Activated CD4-positive, alpha-beta T cell treated with anti-CD3 and anti-CD28 coated beads, Interleukin-10, Interleukin-2, amounts not matched to agents 100 ng/mL and 50 ng/mL, durations not matched to agents 16 hours and 8 hours (primary cell): ENCODE measurements around the gene SPSB4.
A peak's percentile ranks its signal among the peaks of the same experiment; 100 is the strongest.

ENCODE experiments used
- DNase-seq: peaks from one replicate; pipeline ENCODE4 v3.0.0-alpha.2; 2020

Gene SPSB4

DNA sequence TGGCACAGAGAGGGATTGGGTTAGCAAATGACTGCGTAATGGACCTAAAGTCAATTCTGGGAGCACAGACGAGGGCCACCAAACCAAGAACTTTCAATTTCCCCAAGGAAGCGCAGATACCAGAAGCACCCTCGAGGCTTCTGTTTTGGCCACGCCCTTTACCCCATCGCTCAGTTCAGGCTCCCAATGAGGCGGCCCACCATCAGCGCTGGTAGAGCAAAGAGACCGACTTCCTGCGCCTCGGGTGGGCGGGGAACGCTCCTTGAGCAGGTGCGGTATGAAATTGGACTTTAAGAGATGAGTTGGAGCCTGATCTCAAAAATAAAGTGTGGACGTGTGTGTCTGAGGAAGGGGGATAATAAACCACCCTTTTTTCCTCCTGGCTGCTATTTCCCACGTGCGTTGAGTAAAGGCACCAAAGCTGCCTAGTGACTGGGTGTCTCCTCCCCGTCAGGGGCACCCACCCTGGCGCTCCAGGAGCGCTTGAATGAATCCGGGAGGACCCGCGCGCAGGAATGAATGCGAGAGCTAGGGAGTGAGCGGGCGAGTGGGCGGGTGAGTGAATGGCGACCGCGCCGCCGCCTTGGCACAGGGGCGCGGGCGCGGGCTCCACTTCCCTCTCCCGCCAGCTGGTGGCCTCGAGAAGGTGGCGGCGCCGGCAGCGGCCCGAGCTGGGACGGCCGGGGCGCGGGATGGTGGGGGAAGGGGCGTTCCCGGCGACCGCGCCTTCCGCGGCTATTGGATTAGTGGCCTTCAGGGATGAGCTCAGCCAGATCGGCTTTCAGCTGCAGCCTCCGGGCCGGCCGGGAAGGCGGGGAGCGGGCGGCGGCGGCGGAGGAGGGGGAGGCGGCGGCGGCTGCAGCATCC lies at the start of gene SPSB4:
TSS of gene SPSB4 (plus strand) at position 772 of the 867 bp plus-strand sequence. CDS start 14,758 bp downstream, outside the sequence.
- DNase-seq = peak; percentile 33

DNA sequence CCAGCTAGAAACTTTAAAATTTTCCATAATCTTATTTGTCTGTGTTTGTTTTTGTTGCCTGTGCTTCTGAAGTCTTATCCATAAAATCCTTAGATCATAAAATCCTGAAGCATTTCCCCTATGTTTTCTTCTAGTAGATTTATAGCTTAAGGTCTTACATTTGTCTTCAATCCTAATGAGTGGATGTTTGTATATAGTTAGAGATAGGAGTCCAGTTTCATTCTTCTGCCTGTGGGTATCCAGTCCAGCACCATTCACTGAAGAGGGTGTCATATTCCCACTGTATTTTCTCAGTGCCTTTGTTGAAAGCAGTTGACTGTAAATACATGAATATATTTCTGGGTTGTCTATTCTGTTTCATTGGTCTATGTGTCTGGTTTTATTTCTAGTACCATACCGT lies 44.8 kb upstream of the SPSB4 start:
- no peak for DNase-seq

- DNase-seq = no peak
Measured at GRCh38 chr3:141009496-141009895, 41.7 kb upstream of the SPSB4 start.

GRCh38 chr3:141011232-141011996 lies 39.7 kb upstream of the SPSB4 start:
- peak; percentile 73 for DNase-seq

GRCh38 chr3:141011997-141012262 lies 39.2 kb upstream of the SPSB4 start:
- DNase-seq = no peak

DNA sequence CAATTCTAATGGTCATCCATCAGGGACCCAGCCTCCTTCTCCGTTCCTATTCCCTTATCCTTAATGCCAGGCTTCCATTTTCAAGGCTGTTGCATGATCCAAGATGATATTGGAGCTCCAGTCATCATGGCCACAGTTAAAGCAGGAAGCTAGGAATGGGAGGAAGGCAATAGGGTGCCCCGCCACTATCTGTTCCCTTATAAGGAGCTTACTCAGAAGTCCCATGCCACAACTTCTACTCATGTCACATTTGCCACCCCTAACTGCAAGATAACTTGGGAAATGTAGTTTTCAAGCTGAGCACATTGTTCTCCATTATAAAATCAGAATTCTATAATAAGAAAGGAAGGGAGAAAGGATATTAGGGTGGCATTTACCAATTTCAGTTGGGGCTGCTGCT lies 38.6 kb upstream of the SPSB4 start:
- no peak for DNase-seq

GRCh38 chr3:141015481-141015880 lies 35.7 kb upstream of the SPSB4 start:
- DNase-seq = no peak

DNA sequence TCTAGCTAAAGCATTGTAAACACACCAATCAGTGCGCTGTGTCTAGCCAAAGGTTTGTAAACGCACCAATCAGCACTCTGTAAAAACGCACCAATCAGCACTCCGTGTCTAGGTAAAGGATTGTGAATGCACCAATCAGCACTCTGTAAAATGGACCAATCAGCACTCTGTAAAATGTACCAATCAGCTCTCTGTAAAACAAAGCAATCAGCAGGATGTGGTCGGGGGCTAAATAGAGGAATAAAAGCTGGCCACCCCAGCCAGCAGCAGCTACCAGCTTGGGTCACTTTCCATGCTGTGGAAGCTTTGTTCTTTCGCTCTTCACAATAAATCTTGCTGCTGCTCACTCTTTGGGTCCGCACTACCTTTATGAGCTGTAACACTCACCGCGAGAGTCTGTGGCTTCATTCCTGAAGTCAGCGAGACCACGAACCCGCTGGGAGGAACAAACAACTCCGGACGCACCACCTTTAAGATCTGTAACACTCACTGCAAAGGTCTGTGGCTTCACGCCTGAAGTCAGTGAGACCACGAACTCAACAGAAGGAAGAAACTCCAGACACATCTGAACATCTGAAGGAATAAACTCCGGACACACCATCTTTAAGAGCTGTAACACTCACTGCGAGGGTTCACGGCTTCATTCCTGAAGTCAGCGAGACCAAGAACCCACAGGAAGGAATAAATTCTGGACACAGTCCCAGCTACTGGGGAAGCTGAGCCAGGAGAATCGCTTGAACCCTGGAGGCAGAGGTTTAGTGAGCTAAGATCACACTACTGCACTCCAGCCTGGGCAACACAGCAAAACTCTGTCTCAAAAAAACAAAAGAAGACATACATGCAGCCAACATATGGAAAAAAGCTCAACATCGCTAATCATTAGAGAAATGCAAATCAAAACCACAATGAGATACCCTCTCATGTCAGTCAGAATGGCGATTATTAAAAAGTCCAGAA lies 33.5 kb upstream of the SPSB4 start:
- DNase-seq = peak; percentile 71

- DNase-seq = no peak
Measured at GRCh38 chr3:141019244-141019643, 31.9 kb upstream of the SPSB4 start.

GRCh38 chr3:141020143-141020830 lies 30.9 kb upstream of the SPSB4 start:
- no peak for DNase-seq

- no peak for DNase-seq
Measured at GRCh38 chr3:141021261-141021660, 29.9 kb upstream of the SPSB4 start.

DNA sequence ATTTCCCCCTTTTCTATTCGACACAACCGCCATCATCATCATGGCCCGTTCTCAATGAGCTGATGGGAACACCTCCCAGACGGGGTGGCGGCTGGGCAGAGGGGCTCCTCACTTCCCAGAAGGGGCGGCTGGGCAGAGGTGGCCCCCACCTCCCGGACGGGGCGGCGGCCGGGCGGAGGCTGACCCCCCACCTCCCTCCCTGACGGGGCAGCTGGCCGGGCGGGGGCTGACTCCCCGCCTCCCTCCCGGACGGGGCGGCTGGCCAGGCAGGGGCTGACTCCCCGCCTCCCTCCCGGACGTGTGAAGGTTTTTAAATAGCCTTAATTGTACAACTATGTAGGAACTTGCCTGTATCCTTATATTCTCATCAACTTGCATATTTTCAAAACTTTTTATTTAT lies 20.9 kb upstream of the SPSB4 start:
- DNase-seq = no peak

- no peak for DNase-seq
Measured at GRCh38 chr3:141039589-141039988, 11.6 kb upstream of the SPSB4 start.

DNA sequence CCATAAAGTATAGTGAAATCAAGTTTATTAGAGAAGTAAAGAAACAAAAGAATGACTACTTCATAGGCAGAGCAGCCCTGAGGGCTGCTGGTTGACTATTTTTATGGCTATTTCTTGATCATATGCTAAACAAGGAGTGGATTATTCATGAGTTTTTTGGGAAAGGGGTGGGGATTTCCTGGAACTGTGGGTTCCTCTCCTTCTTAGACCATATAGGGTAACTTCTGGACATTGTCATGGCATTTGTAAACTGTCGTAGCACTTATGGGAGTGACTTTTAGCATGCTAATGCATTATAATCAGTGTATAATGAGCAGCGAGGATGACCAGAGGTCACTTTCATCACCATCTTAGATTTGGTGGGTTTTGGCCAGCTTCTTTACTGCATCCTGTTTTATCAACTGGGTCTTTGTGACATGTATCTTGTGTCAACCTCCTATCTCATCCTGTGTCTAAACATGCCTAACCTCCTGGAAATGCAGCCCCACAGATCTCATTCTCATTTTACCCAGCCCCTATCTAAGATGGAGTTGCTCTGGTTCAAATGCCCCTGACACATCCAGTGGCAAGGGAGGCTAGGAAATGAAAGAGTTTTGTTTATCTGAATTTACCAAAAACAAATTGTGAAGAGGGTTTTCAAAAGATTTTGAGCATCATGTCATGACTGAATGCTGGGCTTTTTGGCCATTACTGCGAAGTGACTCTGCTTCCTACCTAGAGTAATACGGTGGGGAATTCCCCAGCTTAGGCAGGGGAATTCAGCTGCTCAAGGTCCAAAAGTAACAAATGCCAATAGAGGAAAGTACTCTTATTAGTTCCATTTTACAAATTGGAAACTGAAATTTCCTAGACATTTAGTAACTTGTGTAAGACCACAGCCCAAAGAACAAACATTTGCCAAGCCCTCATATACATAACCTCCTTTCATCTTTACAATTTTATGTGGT lies 6.2 kb upstream of the SPSB4 start:
- no peak for DNase-seq

- no peak for DNase-seq
Measured at GRCh38 chr3:141045849-141046248, 5.3 kb upstream of the SPSB4 start.

DNA sequence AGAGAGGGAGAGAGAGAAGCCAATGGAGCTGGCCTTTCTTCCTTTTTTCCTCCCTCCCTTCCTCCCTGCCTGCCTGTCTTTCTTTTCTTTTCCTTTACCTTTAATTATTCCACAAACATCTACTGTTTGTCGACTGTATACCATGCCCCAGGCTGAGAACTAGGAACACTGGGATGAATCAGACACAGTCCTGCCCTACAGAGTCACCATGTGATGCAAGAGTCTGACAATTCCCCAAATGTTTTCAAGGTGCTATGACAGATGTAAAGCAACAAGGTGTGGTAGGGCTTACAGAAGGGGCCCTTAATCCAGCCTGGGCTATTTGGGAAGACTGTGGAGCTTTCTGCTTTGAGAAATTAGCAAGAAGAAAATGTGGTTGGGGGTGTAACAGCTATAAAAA lies 4.0 kb upstream of the SPSB4 start:
- DNase-seq = no peak

GRCh38 chr3:141049681-141050080 lies 1.5 kb upstream of the SPSB4 start:
- DNase-seq = peak; percentile 20

- no peak for DNase-seq
Measured at GRCh38 chr3:141051443-141052200, 475 bp downstream of the SPSB4 start.

GRCh38 chr3:141052201-141053069 lies 1.3 kb downstream of the SPSB4 start:
- no peak for DNase-seq

DNA sequence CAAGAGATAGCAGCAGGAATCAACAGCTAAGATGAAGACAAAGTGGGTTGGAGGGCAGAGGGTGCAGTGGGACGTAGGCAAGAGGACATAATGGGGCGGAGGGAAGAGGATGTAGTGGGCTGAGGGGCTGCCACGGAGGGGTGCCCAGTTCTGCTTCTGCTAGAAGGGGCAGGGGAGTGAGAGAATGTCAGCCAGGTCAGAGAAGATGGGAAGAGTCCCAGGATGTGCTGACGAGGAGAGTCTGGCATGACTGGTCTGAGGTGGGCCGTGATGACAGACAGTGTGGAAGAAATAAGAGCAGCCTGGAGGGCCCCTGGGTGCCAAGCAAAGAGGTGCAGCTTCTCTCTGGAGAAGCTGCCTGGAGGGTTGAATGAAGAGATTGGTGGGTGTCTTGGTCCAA lies 4.0 kb downstream of the SPSB4 start:
- DNase-seq = no peak
